Sigmoid colon (tissue), 7 donors: Measurements from ENCODE around the gene RAB40B. TPM values are rescaled to one million over a fixed set of nuclear protein-coding genes. Genes with fewer than 3 reads are reported as not detected.
A peak's percentile ranks its signal among the peaks of the same experiment; 100 is the strongest.
"Not testable (repeated sequence)": the region's sequence is repeated elsewhere in the genome, so short reads cannot be mapped to it uniquely, and the experiment has no call there.

Source experiments
- DNase-seq: peaks from one replicate; pipeline ENCODE4 v3.0.0-alpha.2; 2019
- H3K27ac ChIP-seq, 4 donors: fragments of 200-600 bp; sonication (generic); one replicate each; pipeline ENCODE4 v1.5.1; 2016 to 2019; ENCODE audit warnings: mild to moderate bottlenecking in 1 of 4
- H3K27me3 ChIP-seq, 3 donors: fragments of 200-600 bp; sonication (generic); one replicate each; pipeline ENCODE4 v1.5.1; 2019; ENCODE audit warnings: mild to moderate bottlenecking in 1 of 3
- H3K36me3 ChIP-seq, 4 donors: fragments of 200-600 bp; sonication (generic); one replicate each; pipeline ENCODE4 v1.5.1; 2016 to 2019
- H3K4me1 ChIP-seq, 4 donors: fragments of 200-600 bp; sonication (generic); one replicate each; pipeline ENCODE4 v1.5.1; 2017 to 2019
- H3K4me3 ChIP-seq, 4 donors: fragments of 200-600 bp; sonication (generic); one replicate each; pipeline ENCODE4 v1.5.1; 2017 to 2019; ENCODE audit warnings: mild to moderate bottlenecking in 2 of 4, moderate library complexity in 1 of 4
- H3K9me3 ChIP-seq, 4 donors: fragments of 200-600 bp in 3 of 4; sonication (generic) in 3 of 4; one replicate each; pipeline versions ENCODE4 v1.5.1 to v1.6.1; 2013 to 2019
- EP300 ChIP-seq, 4 donors: sonication (generic); formaldehyde crosslinking; IDR thresholded peaks; one replicate each; pipeline ENCODE4 v1.6.1; 2017; ENCODE audit warnings: antibody characterized with exemption in 4 of 4
- POLR2A ChIP-seq, 2 donors: fragments of 450-650 bp; IDR thresholded peaks; one replicate each; pipeline ENCODE4 v1.6.1; 2016; ENCODE audit warnings: antibody characterized with exemption in 2 of 2, mild to moderate bottlenecking in 2 of 2, moderate library complexity in 2 of 2
- POLR2AphosphoS5 ChIP-seq, 4 donors: sonication (generic); formaldehyde crosslinking; IDR thresholded peaks; one replicate each; pipeline ENCODE4 v1.6.1; 2017; ENCODE audit warnings: antibody characterized with exemption in 4 of 4
- WGBS, 2 donors: extraction: QIAGEN DNeasy Blood & Tissue Kit; methylation state at CpG; one replicate each; pipeline ENCODE4 v1.1.7; 2013; 5-methylcytosine and 5-hydroxymethylcytosine counted together
- intact Hi-C: fragments of 100-400 bp; cut with DNase I; formaldehyde crosslinking; loops from one replicate; pipeline ENCODE4 v1.15.1; 2023
- polyA plus RNA-seq, 3 donors: library from polyadenylated mRNA; stranded (reverse); fragments of 200-250 nt; gene quantifications; one replicate each; pipeline ENCODE4 v1.2.3, GENCODE V29; 2013
- total RNA-seq, 4 donors: library from RNA; depleted of rRNA; stranded (reverse); fragments of >200 nt; gene quantifications; one replicate each; pipeline ENCODE4 v1.1.0, GENCODE V29; 2016
- TF ChIP-seq, protein P1 (sequence below), 4 experiments: fragments of 450-650 bp in 3 of 4; fragments of 200-600 bp in 1 of 4; IDR thresholded peaks; one replicate each; pipeline ENCODE4 v1.5.1; 2016 to 2019; ENCODE audit warnings: antibody characterized with exemption in 4 of 4, mild to moderate bottlenecking in 3 of 4, moderate library complexity in 2 of 4
- donor health status: healthy with polysubstance abuse.
- donor health status: Bipolar disorder and iron deficiency.
- donor health status: healthy.

RAB40B gene, protein sequence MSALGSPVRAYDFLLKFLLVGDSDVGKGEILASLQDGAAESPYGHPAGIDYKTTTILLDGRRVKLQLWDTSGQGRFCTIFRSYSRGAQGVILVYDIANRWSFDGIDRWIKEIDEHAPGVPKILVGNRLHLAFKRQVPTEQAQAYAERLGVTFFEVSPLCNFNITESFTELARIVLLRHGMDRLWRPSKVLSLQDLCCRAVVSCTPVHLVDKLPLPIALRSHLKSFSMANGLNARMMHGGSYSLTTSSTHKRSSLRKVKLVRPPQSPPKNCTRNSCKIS
- total RNA-seq (10 to 100 TPM; 11.7 to 32.7 (median 21.6) TPM), polyA plus RNA-seq (10 to 100 TPM; 14.0 to 26.4 (median 24.0) TPM)

DNA sequence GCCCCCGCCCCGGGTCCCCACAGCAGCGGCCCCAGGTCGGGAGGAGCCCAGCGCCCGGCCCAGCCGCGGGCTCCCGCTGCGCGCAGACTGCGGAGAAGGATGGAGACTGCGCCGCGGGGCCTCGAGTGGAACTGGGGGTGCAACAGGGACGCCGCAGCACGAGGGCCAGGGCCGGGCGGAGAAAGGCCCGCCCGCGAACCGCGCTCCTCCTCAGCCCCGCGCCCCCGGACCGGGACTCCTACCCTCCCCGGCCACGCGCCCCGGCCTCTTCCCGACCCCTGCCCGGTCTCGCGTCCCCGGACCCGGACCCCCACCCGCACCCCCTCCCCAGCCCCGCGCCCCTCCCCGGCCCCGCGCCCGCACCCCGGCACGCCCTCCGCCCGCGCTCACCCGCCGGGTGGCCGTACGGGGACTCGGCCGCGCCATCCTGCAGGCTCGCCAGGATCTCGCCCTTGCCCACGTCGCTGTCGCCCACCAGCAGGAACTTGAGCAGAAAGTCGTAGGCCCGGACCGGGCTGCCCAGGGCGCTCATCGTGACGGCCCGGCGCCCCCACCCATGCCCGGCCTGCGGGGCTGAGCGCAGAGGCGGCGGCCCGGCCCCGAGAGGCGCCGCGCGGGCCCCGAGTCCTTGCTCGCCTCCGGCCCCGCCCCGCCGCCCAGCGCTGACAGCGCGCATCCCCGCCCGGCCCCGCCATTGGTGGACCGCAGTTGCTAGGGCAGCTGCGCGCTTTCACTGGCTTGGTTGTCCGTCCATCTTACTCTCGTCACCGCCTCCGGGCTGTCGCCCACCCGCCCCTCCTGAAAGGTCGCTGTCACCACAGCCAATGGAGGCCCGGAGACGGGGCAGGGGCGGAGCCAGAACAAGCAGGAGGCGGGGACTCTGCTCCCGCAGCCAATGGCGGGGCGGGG lies at the start of gene RAB40B:
RAB40B (minus strand) TSS at position 634 of the 909 bp plus-strand sequence; CDS start at position 532, 102 bp downstream.
- Histone ChIP-seq H3K36me3 (no peaks in the 10 kb centered on the region), H3K27ac (peak within 1 kb of the TSS; percentile 71 to 75 (median 74)), H3K9me3 (peaks cover 0 to 2% (median 0%) of the 10 kb centered on the region in 4 donors), H3K27me3 (no peaks in the 10 kb centered on the region), H3K4me3 (peak within 1 kb of the TSS; percentile 66 to 89 (median 76)), H3K4me1 (peaks cover 0 to 23% (median 17%) of the 10 kb centered on the region in 4 donors)
- 1% methylated on average over 112 of the region's 112 CpGs for WGBS, 2 donors
- peak in 2 of 4 donors; percentile 28 to 34 for TF ChIP-seq POLR2AphosphoS5 (IDR thresholded peaks at IDR 0.05)
- TF ChIP-seq EP300 (IDR thresholded peaks at IDR 0.05), result no peak
- peak; percentile 100 for DNase-seq
- intact Hi-C loops, result loop anchor here (1.0 to 2.0 kb wide), 2 partner anchors 19 to 50 kb away; partner anchors contain the start of gene WDR45B

GRCh38 chr17:82745524-82745923 lies 47.0 kb upstream of the RAB40B start:
- 81 to 86% methylated on average over 8 of the region's 8 CpGs for WGBS, 2 donors
- no peak overlapping the region for H3K27ac ChIP-seq
- H3K4me3 ChIP-seq, result no peak overlapping the region
- intact Hi-C loops, result no loop called here
- peaks cover 0 to 3% (median 0%) of the 10 kb centered on the region in 4 donors for H3K9me3 ChIP-seq
- DNase-seq, result no peak
- H3K36me3 ChIP-seq, result peaks cover 9 to 38% (median 25%) of the 10 kb centered on the region in 4 donors
- no peaks in the 10 kb centered on the region for H3K4me1 ChIP-seq
- no peak for TF ChIP-seq POLR2AphosphoS5 (IDR thresholded peaks at IDR 0.05)
- no peak for TF ChIP-seq POLR2A (IDR thresholded peaks at IDR 0.05)
- TF ChIP-seq, protein P1, sequence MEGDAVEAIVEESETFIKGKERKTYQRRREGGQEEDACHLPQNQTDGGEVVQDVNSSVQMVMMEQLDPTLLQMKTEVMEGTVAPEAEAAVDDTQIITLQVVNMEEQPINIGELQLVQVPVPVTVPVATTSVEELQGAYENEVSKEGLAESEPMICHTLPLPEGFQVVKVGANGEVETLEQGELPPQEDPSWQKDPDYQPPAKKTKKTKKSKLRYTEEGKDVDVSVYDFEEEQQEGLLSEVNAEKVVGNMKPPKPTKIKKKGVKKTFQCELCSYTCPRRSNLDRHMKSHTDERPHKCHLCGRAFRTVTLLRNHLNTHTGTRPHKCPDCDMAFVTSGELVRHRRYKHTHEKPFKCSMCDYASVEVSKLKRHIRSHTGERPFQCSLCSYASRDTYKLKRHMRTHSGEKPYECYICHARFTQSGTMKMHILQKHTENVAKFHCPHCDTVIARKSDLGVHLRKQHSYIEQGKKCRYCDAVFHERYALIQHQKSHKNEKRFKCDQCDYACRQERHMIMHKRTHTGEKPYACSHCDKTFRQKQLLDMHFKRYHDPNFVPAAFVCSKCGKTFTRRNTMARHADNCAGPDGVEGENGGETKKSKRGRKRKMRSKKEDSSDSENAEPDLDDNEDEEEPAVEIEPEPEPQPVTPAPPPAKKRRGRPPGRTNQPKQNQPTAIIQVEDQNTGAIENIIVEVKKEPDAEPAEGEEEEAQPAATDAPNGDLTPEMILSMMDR (IDR thresholded peaks at IDR 0.05), result no peak
- no peak for TF ChIP-seq EP300 (IDR thresholded peaks at IDR 0.05)
- no peaks in the 10 kb centered on the region for H3K27me3 ChIP-seq

DNA sequence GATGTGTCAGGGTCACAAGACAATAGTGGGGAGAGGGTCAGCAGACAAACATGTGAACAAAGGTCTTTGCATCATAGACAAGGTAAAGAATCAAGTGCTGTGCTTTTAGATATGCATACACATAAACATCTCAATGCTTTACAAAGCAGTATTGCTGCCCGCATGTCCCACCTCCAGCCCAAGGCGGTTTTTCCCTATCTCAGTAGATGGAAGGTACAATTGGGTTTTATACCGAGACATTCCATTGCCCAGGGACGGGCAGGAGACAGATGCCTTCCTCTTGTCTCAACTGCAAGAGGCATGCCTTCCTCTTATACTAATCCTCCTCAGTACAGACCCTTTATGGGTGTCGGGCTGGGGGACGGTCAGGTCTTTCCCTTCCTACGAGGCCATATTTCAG lies 46.2 kb upstream of the RAB40B start:
- H3K27me3 ChIP-seq, H3K4me3 ChIP-seq, intact Hi-C loops, DNase-seq, H3K4me1 ChIP-seq, H3K9me3 ChIP-seq, H3K27ac ChIP-seq: not testable (repeated sequence)
- WGBS, 2 donors, result 84% methylated on average over 7 of the region's 7 CpGs
- H3K36me3 ChIP-seq, result peaks cover 15 to 46% (median 30%) of the 10 kb centered on the region in 4 donors

- intact Hi-C loops, result no loop called here
- Histone ChIP-seq H3K4me3 (no peak overlapping the region), H3K4me1 (no peaks in the 10 kb centered on the region), H3K27me3 (no peaks in the 10 kb centered on the region), H3K9me3 (peaks cover 0 to 3% (median 0%) of the 10 kb centered on the region in 4 donors), H3K36me3 (peaks cover 16 to 49% (median 33%) of the 10 kb centered on the region in 4 donors), H3K27ac (no peak overlapping the region)
- TF ChIP-seq POLR2A (IDR thresholded peaks at IDR 0.05) (no peak), POLR2AphosphoS5 (IDR thresholded peaks at IDR 0.05) (no peak), EP300 (IDR thresholded peaks at IDR 0.05) (no peak)
- TF ChIP-seq, protein P1 (IDR thresholded peaks at IDR 0.05), result no peak
- DNase-seq, result no peak
- WGBS, 2 donors, result 93 to 94% methylated on average over 16 of the region's 16 CpGs
Observed at GRCh38 chr17:82743344-82744219, 45.1 kb upstream of the RAB40B start.
